GM19328 (cell line): ENCODE data around the gene EIF1.
"Not testable (repeated sequence)": the region's sequence is repeated elsewhere in the genome, so short reads cannot be mapped to it uniquely, and the experiment has no call there.

ENCODE experiments used
- ATAC-seq: cut with Tn5 transposase; IDR thresholded peaks from one replicate; pipeline ENCODE4 v1.9.1; 2021; ENCODE audit warnings: mild to moderate bottlenecking, moderate library complexity; ENCODE audit not compliant: unreplicated experiment

EIF1 gene

GRCh38 chr17:41688641-41689496, at the start of gene EIF1:
Gene EIF1 (plus strand): TSS chr17:41688885. CDS start chr17:41689039, 154 bp downstream.
- peak; percentile 72 for ATAC-seq

GRCh38 chr17:41638941-41639340, 49.7 kb upstream of the EIF1 start:
- ATAC-seq = no peak

- no peak for ATAC-seq
These were observed 48.9 kb upstream of the EIF1 start for GRCh38 chr17:41639492-41640473.

GRCh38 chr17:41640596-41640995, 48.1 kb upstream of the EIF1 start:
- not testable (repeated sequence) for ATAC-seq

- ATAC-seq = no peak
These were observed 46.2 kb upstream of the EIF1 start for GRCh38 chr17:41642252-41643156.

GRCh38 chr17:41647038-41647813, 41.5 kb upstream of the EIF1 start:
- ATAC-seq = no peak

GRCh38 chr17:41647940-41648410, 40.7 kb upstream of the EIF1 start:
- ATAC-seq = peak; percentile 62

- peak; percentile 53 for ATAC-seq
These were observed 40.1 kb upstream of the EIF1 start for GRCh38 chr17:41648411-41649195.

- no peak for ATAC-seq
These were observed 38.7 kb upstream of the EIF1 start for GRCh38 chr17:41649923-41650519.

- no peak for ATAC-seq
These were observed 37.7 kb upstream of the EIF1 start for GRCh38 chr17:41650794-41651624.

GRCh38 chr17:41651625-41652460, 36.8 kb upstream of the EIF1 start:
- no peak for ATAC-seq

- ATAC-seq = no peak
These were observed 36.2 kb upstream of the EIF1 start for GRCh38 chr17:41652461-41652970.

GRCh38 chr17:41653421-41653820, 35.3 kb upstream of the EIF1 start:
- no peak for ATAC-seq

- no peak for ATAC-seq
These were observed 34.6 kb upstream of the EIF1 start for GRCh38 chr17:41653892-41654677.
